Nephron (organoid): ENCODE data around the gene PRKAR1B.
A peak's percentile ranks its signal among the peaks of the same experiment; 100 is the strongest.

ENCODE experiments used
- H3K27ac Mint-ChIP-seq, 3 experiments: 2 replicates each; pipeline ENCODE4 v1.8.0; 2020; ENCODE audit warnings: mixed read lengths in 3 of 3, mild to moderate bottlenecking in 2 of 3, moderate library complexity in 1 of 3
- H3K27me3 Mint-ChIP-seq: 2 replicates; pipeline ENCODE4 v1.8.0; 2021; ENCODE audit warnings: low read depth, mild to moderate bottlenecking, moderate library complexity, mixed read lengths
- H3K36me3 Mint-ChIP-seq: 2 replicates; pipeline ENCODE4 v1.8.0; 2020; ENCODE audit warnings: low read depth, mixed read lengths
- H3K4me1 Mint-ChIP-seq: 2 replicates; pipeline ENCODE4 v1.8.0; 2020; ENCODE audit warnings: mixed read lengths
- H3K4me3 Mint-ChIP-seq, 3 experiments: 2 replicates each; pipeline ENCODE4 v1.8.0; 2020; ENCODE audit warnings: mild to moderate bottlenecking in 3 of 3, mixed read lengths in 3 of 3, moderate library complexity in 2 of 3
- H3K9me3 Mint-ChIP-seq: 2 replicates; pipeline ENCODE4 v1.8.0; 2020; ENCODE audit warnings: mixed read lengths
- CTCF ChIP-seq, 3 experiments: fragments of 200-600 bp; sonication (generic); IDR thresholded peaks; one replicate each; pipeline ENCODE4 v1.5.0; 2021; ENCODE audit warnings: antibody characterized with exemption in 3 of 3; ENCODE audit not compliant: unreplicated experiment in 3 of 3

The PRKAR1B gene

GRCh38 chr7:516606-517456, 210.2 kb downstream of the PRKAR1B start:
- peaks cover 27% of the 10 kb centered on the region for H3K4me1 Mint-ChIP-seq
- peak overlapping the region in 2 of 3 experiments; percentile 30 to 38 for H3K27ac Mint-ChIP-seq
- H3K36me3 Mint-ChIP-seq: no peaks in the 10 kb centered on the region
- peak overlapping the region; percentile 66 to 75 (median 71) for H3K4me3 Mint-ChIP-seq
- TF ChIP-seq CTCF (IDR thresholded peaks at IDR 0.05; ENCODE audit: unreplicated experiment in 3 of 3): no peak
- H3K9me3 Mint-ChIP-seq: no peaks in the 10 kb centered on the region
- H3K27me3 Mint-ChIP-seq: peaks cover 27% of the 10 kb centered on the region

GRCh38 chr7:516216-516605, 210.9 kb downstream of the PRKAR1B start:
- Mint-ChIP-seq H3K27me3 (peaks cover 21% of the 10 kb centered on the region), H3K9me3 (no peaks in the 10 kb centered on the region), H3K4me1 (peaks cover 27% of the 10 kb centered on the region), H3K27ac (peak overlapping the region in 2 of 3 experiments; percentile 30 to 38), H3K4me3 (peak overlapping the region; percentile 66 to 75 (median 71)), H3K36me3 (no peaks in the 10 kb centered on the region)
- TF ChIP-seq CTCF (IDR thresholded peaks at IDR 0.05; ENCODE audit: unreplicated experiment in 3 of 3): no peak

DNA sequence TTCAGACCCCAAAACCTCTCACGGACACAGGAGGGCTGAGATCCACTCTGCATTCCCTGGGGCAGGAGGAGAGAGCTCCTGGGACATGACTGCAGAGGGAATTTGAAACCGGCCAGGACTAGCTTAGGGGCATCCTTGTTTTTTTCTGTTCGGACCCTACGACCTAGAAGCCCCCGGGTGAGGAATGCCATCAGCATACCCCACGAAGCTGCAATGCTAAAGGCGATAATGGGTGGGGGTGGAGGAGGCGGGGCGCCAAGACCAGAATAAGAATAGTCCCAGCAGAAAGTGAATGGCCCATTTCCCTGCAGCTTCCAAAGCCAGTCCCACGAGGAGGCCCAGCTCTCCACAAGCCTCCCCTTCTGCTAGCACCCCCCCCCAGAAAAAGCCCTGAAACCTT, 211.5 kb downstream of the PRKAR1B start:
- H3K27ac Mint-ChIP-seq: peak overlapping the region in 1 of 3 experiments; percentile 30
- H3K4me3 Mint-ChIP-seq: peak overlapping the region; percentile 66 to 75 (median 71)
- no peaks in the 10 kb centered on the region for H3K36me3 Mint-ChIP-seq
- no peak for TF ChIP-seq CTCF (IDR thresholded peaks at IDR 0.05; ENCODE audit: unreplicated experiment in 3 of 3)
- H3K27me3 Mint-ChIP-seq: peaks cover 15% of the 10 kb centered on the region
- H3K9me3 Mint-ChIP-seq: no peaks in the 10 kb centered on the region
- H3K4me1 Mint-ChIP-seq: peaks cover 27% of the 10 kb centered on the region

- no peak for TF ChIP-seq CTCF (IDR thresholded peaks at IDR 0.05; ENCODE audit: unreplicated experiment in 3 of 3)
- Mint-ChIP-seq H3K36me3 (no peaks in the 10 kb centered on the region), H3K4me3 (peak overlapping the region; percentile 66 to 75 (median 71)), H3K9me3 (no peaks in the 10 kb centered on the region), H3K27ac (no peak overlapping the region), H3K27me3 (peaks cover 15% of the 10 kb centered on the region), H3K4me1 (peaks cover 27% of the 10 kb centered on the region)
These were observed 212.2 kb downstream of the PRKAR1B start for GRCh38 chr7:514651-515598.

DNA sequence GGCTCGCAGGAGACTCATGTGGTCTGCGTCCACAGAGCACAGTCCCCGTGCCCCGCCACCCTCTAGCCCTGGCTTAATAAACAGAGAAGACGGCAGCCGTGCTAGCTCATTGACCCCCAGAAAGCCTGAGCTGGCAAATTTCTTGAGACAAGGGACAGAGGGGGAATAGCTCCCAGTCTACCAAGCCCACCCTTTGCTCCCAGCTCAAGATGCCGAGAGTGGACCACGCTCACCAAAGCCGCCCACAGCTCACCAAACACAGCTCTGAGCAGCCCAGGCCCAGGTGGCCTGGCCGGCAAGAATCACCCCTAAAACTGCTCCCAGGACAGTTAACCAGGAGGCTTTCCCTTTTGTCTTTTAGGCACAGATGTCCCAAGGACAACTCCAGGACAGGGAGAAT, 212.8 kb downstream of the PRKAR1B start:
- H3K4me3 Mint-ChIP-seq: peak overlapping the region; percentile 35 to 48 (median 42)
- no peaks in the 10 kb centered on the region for H3K9me3 Mint-ChIP-seq
- no peak for TF ChIP-seq CTCF (IDR thresholded peaks at IDR 0.05; ENCODE audit: unreplicated experiment in 3 of 3)
- H3K27me3 Mint-ChIP-seq: peaks cover 15% of the 10 kb centered on the region
- H3K27ac Mint-ChIP-seq: no peak overlapping the region
- peaks cover 27% of the 10 kb centered on the region for H3K4me1 Mint-ChIP-seq
- H3K36me3 Mint-ChIP-seq: no peaks in the 10 kb centered on the region
